T-cell (primary cell): ENCODE data around the gene PHF21A. TPM values are rescaled to one million over a fixed set of nuclear protein-coding genes. Genes with fewer than 3 reads are reported as not detected.

Experiments used
- ATAC-seq, 4 experiments: fragments of 200-7000 bp in 3 of 4; fragments of 150-1000 bp in 1 of 4; cut with Tn5 transposase; replicated peaks in 1 of 4; 1 replicate in 3 of 4; 2 replicates in 1 of 4; pipeline ENCODE4 v1.10.0; 2021; ENCODE audit warnings: moderate library complexity in 3 of 4, mild to moderate bottlenecking in 2 of 4, moderate number of reproducible peaks in 1 of 4
- CTCF ChIA-PET, 2 donors: fragments of 300-600 bp; sonication (Branson Sonifier 250); formaldehyde crosslinking; loops; one replicate each; lab custom pipeline; 2022; ENCODE audit warnings: antibody characterized with exemption in 2 of 2; lab: Charles Lee
- POLR2A ChIA-PET, 2 donors: fragments of 300-600 bp; sonication (Branson Sonifier 250); formaldehyde crosslinking; loops; one replicate each; lab custom pipeline; 2022; ENCODE audit warnings: antibody characterized with exemption in 2 of 2; lab: Charles Lee
- DNase-seq, 35 experiments: peaks; one replicate each; pipeline versions ENCODE4 v3.0.0 to v3.0.0-alpha.2; 2013 to 2023
- H3K27ac ChIP-seq: one replicate; pipeline ENCODE4 v1.5.1; 2013; ENCODE audit warnings: low read length
- H3K27me3 ChIP-seq, 2 experiments: replicated peaks in 1 of 2; 1 replicate in 1 of 2; 2 replicates in 1 of 2; pipeline versions ENCODE4 v1.6.1 to v1.7.0; 2013; ENCODE audit warnings: low read length in 1 of 2, mixed read lengths in 1 of 2; ENCODE audit not compliant: control insufficient read depth in 2 of 2, insufficient read depth in 2 of 2; ENCODE audit errors: extremely low read depth in 1 of 2
- H3K36me3 ChIP-seq, 2 donors: 1 replicate in 1 of 2; 2 replicates in 1 of 2; pipeline versions ENCODE4 v1.6.1 to v1.7.0; 2013; ENCODE audit warnings: low read length in 1 of 2; ENCODE audit not compliant: control insufficient read depth in 2 of 2, insufficient read depth in 1 of 2; ENCODE audit errors: extremely low read depth in 1 of 2
- H3K4me1 ChIP-seq, 2 experiments: 1 replicate in 1 of 2; 2 replicates in 1 of 2; pipeline versions ENCODE4 v1.6.1 to v1.7.0; 2013; ENCODE audit warnings: low read length in 2 of 2, mixed read lengths in 1 of 2; ENCODE audit not compliant: insufficient read depth in 2 of 2, control insufficient read depth in 1 of 2; ENCODE audit errors: extremely low read depth in 1 of 2
- H3K4me3 ChIP-seq, 2 donors: 1 replicate in 1 of 2; 2 replicates in 1 of 2; pipeline versions ENCODE4 v1.5.1 to v1.7.0; 2013; ENCODE audit warnings: mild to moderate bottlenecking in 2 of 2, low read length in 1 of 2, moderate library complexity in 1 of 2; ENCODE audit not compliant: control insufficient read depth in 1 of 2; ENCODE audit errors: extremely low read depth in 1 of 2
- H3K9me3 ChIP-seq: 2 replicates; pipeline ENCODE4 v1.7.0; 2013
- H3K27ac Mint-ChIP-seq, 2 donors: one replicate each; pipeline ENCODE4 v1.8.0; 2020 to 2021; ENCODE audit warnings: mild to moderate bottlenecking in 2 of 2, mixed read lengths in 2 of 2
- H3K27me3 Mint-ChIP-seq, 2 donors: one replicate each; pipeline ENCODE4 v1.8.0; 2021 to 2022; ENCODE audit warnings: mixed read lengths in 2 of 2
- H3K36me3 Mint-ChIP-seq: one replicate; pipeline ENCODE4 v1.8.0; 2021; ENCODE audit warnings: mixed read lengths
- H3K4me1 Mint-ChIP-seq, 3 donors: one replicate each; pipeline ENCODE4 v1.8.0; 2020 to 2022; ENCODE audit warnings: mixed read lengths in 3 of 3, mild to moderate bottlenecking in 1 of 3
- H3K4me3 Mint-ChIP-seq, 3 donors: one replicate each; pipeline ENCODE4 v1.8.0; 2020 to 2022; ENCODE audit warnings: mild to moderate bottlenecking in 3 of 3, mixed read lengths in 3 of 3, moderate library complexity in 3 of 3
- H3K9me3 Mint-ChIP-seq, 3 donors: one replicate each; pipeline ENCODE4 v1.8.0; 2020 to 2022; ENCODE audit warnings: mixed read lengths in 3 of 3
- WGBS: methylation state at CpG from one replicate; pipeline ENCODE4 v1.1.5; 2013; ENCODE audit warnings: missing lambda C conversion rate; ENCODE audit not compliant: insufficient coverage; 5-methylcytosine and 5-hydroxymethylcytosine counted together
- total RNA-seq, 35 experiments: library from RNA in 6 of 35; stranded (reverse) in 6 of 35; fragments of 120-200 nt in 1 of 35; gene quantifications; one replicate each; pipeline versions ENCODE4 v1.2.1 to v1.2.4 and lab custom pipeline; 2013 to 2026

Gene PHF21A
- total RNA-seq, 5 donors from 2014 or later (not counting 1 experiment from before 2014, with no cell fraction given): 45.5 to 82.9 (median 57.4) TPM

GRCh38 chr11:45884596-45885185 is 236.6 kb downstream of the PHF21A start:
- Mint-ChIP-seq H3K4me3 (peak overlapping the region; percentile 65 to 75 (median 69)), H3K36me3 (peaks cover 23% of the 10 kb centered on the region), H3K9me3 (peaks cover 0 to 3% (median 0%) of the 10 kb centered on the region in 3 donors), H3K4me1 (peaks cover 10 to 16% (median 10%) of the 10 kb centered on the region in 3 donors), H3K27ac (no peak overlapping the region), H3K27me3 (peaks cover 0 to 2% of the 10 kb centered on the region in 2 donors)
- 95% methylated on average over 9 of the region's 10 CpGs for WGBS
- ChIA-PET POLR2A (no interaction called here), CTCF (no interaction called here)
- no peaks in the 10 kb centered on the region for H3K9me3 ChIP-seq
- no peak for DNase-seq
- ATAC-seq: no peak
- H3K36me3 ChIP-seq: peaks cover 6 to 17% of the 10 kb centered on the region in 2 donors
- peak overlapping the region in 1 of 2 donors; percentile 55 for H3K4me3 ChIP-seq
- H3K27ac ChIP-seq: no peak overlapping the region
- peaks cover 0 to 22% of the 10 kb centered on the region in 2 experiments for H3K27me3 ChIP-seq
- H3K4me1 ChIP-seq: peaks cover 0 to 15% of the 10 kb centered on the region in 2 experiments

Other genes with a start within 250 kb of the PHF21A start
- gene MAPK8IP1, start 235.8 kb downstream of the PHF21A start, total RNA-seq: 1 to 10 TPM in 4 of 5 donors, under 1 TPM in 1; 0.90 to 9.9 (median 1.8) TPM
- 1 to 10 TPM; 2.5 to 6.8 (median 4.6) TPM for gene FREY1, start 214.2 kb downstream of the PHF21A start, total RNA-seq
- 10 to 100 TPM; 49.4 to 87.5 (median 65.2) TPM for gene PEX16, start 203.6 kb downstream of the PHF21A start, total RNA-seq
- gene LARGE2, start 198.8 kb downstream of the PHF21A start, total RNA-seq: 1 to 10 TPM; 2.5 to 9.6 (median 5.1) TPM
- under 1 TPM in 3 of 5 donors, not detected in 2; 0.38 to 0.72 (median 0.38) TPM for gene CREB3L1, start 156.2 kb upstream of the PHF21A start, total RNA-seq
- gene DGKZ, start 226.0 kb upstream of the PHF21A start, total RNA-seq: 100 to 1,000 TPM; 235 to 318 (median 251) TPM